ENCODE results near the gene CYTH2.

The CYTH2 gene

DNA sequence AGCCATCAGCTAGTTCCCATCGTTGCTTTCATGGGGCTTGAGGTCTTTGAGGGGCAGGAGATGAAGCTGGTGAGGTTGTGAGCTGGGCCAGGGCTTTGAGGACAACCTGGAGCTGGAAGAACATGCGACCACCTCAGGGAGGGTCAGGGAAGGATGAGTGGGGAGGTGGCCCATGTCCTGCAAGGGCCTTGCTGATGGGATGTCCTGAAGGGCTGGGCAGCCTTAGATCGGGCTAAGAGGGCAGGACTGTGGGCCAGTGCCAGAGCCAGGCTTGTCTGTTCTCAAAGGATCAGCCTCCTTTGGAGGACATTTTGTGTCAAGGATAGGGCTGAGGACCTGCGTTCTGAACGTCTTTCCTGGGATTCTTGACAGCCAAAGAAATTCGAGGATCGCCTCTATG lies 10.5 kb downstream of the CYTH2 start:
- no peak for DNase-seq
- peaks cover 13 to 47% (median 41%) of the 10 kb centered on the region in 3 donors for H3K36me3 ChIP-seq
- peak overlapping the region in 1 of 2 donors; percentile 78 for H3K4me3 ChIP-seq
- intact Hi-C loops (cut with DNase I; ENCODE audit: low total_unique reads) = no loop called here
- no peaks in the 10 kb centered on the region for H3K27me3 ChIP-seq
- TF ChIP-seq, protein P1, sequence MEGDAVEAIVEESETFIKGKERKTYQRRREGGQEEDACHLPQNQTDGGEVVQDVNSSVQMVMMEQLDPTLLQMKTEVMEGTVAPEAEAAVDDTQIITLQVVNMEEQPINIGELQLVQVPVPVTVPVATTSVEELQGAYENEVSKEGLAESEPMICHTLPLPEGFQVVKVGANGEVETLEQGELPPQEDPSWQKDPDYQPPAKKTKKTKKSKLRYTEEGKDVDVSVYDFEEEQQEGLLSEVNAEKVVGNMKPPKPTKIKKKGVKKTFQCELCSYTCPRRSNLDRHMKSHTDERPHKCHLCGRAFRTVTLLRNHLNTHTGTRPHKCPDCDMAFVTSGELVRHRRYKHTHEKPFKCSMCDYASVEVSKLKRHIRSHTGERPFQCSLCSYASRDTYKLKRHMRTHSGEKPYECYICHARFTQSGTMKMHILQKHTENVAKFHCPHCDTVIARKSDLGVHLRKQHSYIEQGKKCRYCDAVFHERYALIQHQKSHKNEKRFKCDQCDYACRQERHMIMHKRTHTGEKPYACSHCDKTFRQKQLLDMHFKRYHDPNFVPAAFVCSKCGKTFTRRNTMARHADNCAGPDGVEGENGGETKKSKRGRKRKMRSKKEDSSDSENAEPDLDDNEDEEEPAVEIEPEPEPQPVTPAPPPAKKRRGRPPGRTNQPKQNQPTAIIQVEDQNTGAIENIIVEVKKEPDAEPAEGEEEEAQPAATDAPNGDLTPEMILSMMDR (IDR thresholded peaks at IDR 0.05) = no peak
- no peaks in the 10 kb centered on the region for H3K9me3 ChIP-seq
- H3K4me1 ChIP-seq = peaks cover 0 to 19% (median 17%) of the 10 kb centered on the region in 4 donors
- peak overlapping the region; percentile 94 to 96 for H3K27ac ChIP-seq

DNA sequence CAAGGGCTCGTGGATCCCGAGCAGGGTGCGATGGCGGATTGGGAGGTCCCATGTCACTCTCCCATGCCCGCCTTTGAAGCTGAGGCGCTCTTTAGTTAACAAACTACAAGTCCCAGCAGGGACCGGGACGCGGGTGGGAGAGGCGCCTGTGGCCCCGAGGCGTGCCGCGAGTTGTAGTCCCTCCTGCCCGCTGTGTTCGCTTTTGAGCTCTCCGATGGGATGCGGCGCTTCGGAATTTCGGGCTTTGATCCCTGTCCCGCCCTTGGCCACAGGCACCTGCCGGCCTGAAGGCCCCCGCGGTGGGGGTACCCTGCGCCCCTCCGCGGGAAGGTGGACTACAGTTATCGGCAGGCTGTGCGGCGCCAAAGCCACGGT lies 11.0 kb downstream of the CYTH2 start:
- peak; percentile 69 to 87 for DNase-seq
- peaks cover 8 to 42% (median 36%) of the 10 kb centered on the region in 3 donors for H3K36me3 ChIP-seq
- H3K27ac ChIP-seq = peak overlapping the region; percentile 94 to 96
- TF ChIP-seq, protein P1 (IDR thresholded peaks at IDR 0.05) = no peak
- intact Hi-C loops (cut with DNase I; ENCODE audit: low total_unique reads) = no loop called here
- peaks cover 0 to 2% of the 10 kb centered on the region in 2 donors for H3K27me3 ChIP-seq
- peak overlapping the region; percentile 60 to 78 for H3K4me3 ChIP-seq
- no peaks in the 10 kb centered on the region for H3K9me3 ChIP-seq
- peaks cover 0 to 19% (median 15%) of the 10 kb centered on the region in 4 donors for H3K4me1 ChIP-seq

DNA sequence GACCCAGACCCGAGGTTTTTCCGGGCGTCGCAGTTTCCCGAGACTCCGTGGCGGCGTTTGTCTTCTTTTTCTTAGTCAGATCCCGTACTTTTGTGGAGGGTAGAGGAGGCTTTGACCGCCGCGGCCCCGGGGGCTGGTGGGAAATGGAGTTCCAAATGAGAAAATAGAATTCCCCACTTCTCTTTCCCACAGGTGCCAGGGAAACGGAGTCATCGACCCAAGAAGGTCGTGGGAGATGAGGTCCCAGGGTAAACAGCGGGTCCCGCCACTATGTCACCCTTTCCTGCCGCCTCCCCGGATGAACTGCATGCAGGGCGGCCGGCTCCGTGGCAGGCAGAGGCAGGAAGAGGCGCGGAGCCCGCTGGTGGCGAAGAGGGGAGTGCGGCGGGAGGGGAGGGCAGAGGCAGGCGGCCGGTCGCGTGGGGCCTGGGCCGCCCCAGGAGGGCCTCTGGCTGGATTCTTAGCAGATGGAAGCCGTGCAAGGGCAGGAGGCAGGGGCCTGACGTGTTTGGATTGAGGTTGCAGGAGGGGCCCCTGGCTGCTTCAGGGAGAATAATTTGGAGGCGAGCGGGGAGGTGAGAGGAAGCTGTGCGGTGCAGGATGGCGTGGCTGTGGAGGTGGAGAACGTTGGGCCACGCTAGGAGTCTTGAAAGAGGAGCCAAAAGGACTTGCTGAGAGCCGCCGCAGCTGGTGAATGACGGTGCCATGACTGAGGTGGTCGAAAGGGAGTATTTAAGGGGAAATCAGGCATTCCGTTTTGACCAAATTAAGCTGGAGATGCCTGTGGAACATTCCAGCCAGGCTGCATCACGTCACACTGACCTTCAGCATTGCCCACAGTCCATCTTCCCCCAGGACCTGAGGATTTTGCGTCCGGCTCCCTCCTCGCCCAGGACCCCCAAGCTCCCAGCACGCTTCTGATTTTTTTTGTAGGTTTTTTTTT lies 11.7 kb downstream of the CYTH2 start:
- intact Hi-C loops (cut with DNase I; ENCODE audit: low total_unique reads) = no loop called here
- H3K9me3 ChIP-seq = no peaks in the 10 kb centered on the region
- peak in 1 of 2 donors; percentile 53 for DNase-seq
- H3K4me3 ChIP-seq = peak overlapping the region; percentile 60 to 78
- H3K36me3 ChIP-seq = peaks cover 1 to 35% (median 29%) of the 10 kb centered on the region in 3 donors
- TF ChIP-seq, protein P1 (IDR thresholded peaks at IDR 0.05) = peak in 1 of 2 experiments; percentile 22
- H3K4me1 ChIP-seq = peaks cover 0 to 19% (median 15%) of the 10 kb centered on the region in 4 donors
- peak overlapping the region; percentile 94 to 96 for H3K27ac ChIP-seq
- peaks cover 0 to 4% of the 10 kb centered on the region in 2 donors for H3K27me3 ChIP-seq

GRCh38 chr19:48481846-48482639 lies 12.9 kb downstream of the CYTH2 start:
- peaks cover 0 to 4% of the 10 kb centered on the region in 2 donors for H3K27me3 ChIP-seq
- H3K9me3 ChIP-seq = no peaks in the 10 kb centered on the region
- H3K27ac ChIP-seq = peak overlapping the region in 1 of 2 donors; percentile 96
- H3K4me3 ChIP-seq = no peak overlapping the region
- no peak for DNase-seq
- H3K36me3 ChIP-seq = peaks cover 0 to 23% (median 17%) of the 10 kb centered on the region in 3 donors
- intact Hi-C loops (cut with DNase I; ENCODE audit: low total_unique reads) = no loop called here
- TF ChIP-seq, protein P1 (IDR thresholded peaks at IDR 0.05) = no peak
- peaks cover 0 to 19% (median 15%) of the 10 kb centered on the region in 4 donors for H3K4me1 ChIP-seq

- H3K27me3 ChIP-seq = peaks cover 0 to 4% of the 10 kb centered on the region in 2 donors
- TF ChIP-seq, protein P1 (IDR thresholded peaks at IDR 0.05) = no peak
- H3K4me1 ChIP-seq = peaks cover 0 to 27% (median 25%) of the 10 kb centered on the region in 4 donors
- H3K9me3 ChIP-seq = no peaks in the 10 kb centered on the region
- DNase-seq = no peak
- H3K27ac ChIP-seq = no peak overlapping the region
- intact Hi-C loops (cut with DNase I; ENCODE audit: low total_unique reads) = no loop called here
- H3K4me3 ChIP-seq = no peak overlapping the region
- peaks cover 0 to 11% (median 5%) of the 10 kb centered on the region in 3 donors for H3K36me3 ChIP-seq
Measured at GRCh38 chr19:48483301-48483700, 14.1 kb downstream of the CYTH2 start.
